NCI-H128 (cell line): ENCODE data around the gene SUGCT.
"Not testable (repeated sequence)": the region's sequence is repeated elsewhere in the genome, so short reads cannot be mapped to it uniquely, and the experiment has no call there.

Experiments
- DNase-seq: peaks from one replicate; lab custom pipeline; 2025; ENCODE audit not compliant: unreplicated experiment; lab: John Stamatoyannopoulos, UW

Gene SUGCT

GRCh38 chr7:40604601-40605438 lies 470.0 kb downstream of the SUGCT start:
- no peak for DNase-seq

DNA sequence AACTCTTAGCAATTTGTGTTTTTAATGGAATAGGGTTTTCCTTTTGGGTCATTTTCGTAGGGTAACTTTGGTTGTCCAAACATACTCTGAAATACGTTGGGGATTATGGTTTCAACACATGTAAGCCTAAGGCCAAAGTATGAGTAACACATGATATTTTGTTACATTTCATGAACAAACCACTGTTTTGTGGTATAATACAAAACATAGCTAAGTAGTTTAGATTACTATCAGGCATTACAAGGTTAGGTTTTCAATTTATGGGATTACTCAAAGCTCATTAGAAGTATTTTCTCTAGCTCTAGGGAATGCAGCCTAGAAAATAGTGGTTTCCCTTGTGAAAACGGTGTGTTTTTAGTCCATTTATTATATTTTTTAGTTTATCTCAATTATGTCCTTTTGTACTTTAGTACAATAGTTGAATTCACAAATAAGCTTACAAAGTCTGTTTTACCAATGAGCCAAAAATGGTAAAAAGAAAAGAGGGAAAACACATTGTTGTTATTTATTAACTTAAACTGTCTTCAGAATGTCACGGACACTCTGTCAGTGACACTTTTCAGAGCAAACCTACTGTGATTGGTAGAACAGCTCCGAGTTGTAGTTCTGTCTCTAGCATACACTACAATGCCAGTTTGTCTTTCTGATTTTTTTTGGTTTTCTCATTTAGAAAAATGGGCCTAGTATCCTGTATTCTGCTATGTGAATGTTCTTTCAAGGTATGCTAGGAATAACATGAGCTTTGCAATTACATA lies 473.7 kb downstream of the SUGCT start:
- no peak for DNase-seq

- no peak for DNase-seq
These were observed 475.7 kb downstream of the SUGCT start for GRCh38 chr7:40610461-40610860.

GRCh38 chr7:40611095-40611871 lies 476.5 kb downstream of the SUGCT start:
- DNase-seq = no peak

- no peak for DNase-seq
These were observed 477.5 kb downstream of the SUGCT start for GRCh38 chr7:40612298-40612697.

DNA sequence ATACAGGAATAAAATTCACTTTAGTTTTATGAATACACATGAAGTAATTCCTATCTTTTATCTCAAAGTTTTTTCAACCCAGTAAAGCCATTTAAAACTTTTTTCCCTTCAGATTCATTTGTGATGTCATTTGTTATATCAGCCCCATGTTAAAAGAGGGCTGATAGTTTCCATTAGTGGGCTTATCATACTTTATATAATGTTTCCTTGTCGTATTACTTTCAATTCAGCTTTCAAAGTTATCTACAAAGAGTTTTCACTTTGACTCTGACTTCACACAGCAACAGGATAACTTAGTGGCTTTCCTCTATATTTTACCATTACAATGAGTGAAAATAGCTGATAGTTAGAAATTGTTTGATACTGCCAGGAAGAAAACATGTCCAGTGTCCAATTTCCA lies 484.8 kb downstream of the SUGCT start:
- DNase-seq = no peak

- DNase-seq = no peak
These were observed 486.8 kb downstream of the SUGCT start for GRCh38 chr7:40621592-40621998.

- no peak for DNase-seq
These were observed 488.2 kb downstream of the SUGCT start for GRCh38 chr7:40622941-40623501.

DNA sequence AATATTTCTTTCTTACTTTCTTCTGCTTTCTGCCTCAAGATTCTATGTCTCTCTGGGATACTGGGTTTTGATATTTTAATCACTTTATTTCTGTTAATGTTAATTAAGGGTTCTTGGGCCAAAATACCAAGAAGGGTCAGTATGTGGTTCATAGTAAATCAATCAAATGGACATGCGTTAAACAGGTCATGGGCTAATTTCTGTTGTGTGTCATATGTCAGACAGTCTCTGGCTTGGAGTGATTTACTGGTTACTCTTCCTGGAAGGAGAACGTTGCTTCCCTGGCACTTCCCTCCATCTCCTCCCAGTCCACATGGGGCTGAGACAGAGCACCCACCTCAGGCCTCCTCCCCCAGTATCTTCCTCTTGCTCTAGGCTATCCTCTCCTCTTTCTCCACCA lies 489.1 kb downstream of the SUGCT start:
- no peak for DNase-seq

DNA sequence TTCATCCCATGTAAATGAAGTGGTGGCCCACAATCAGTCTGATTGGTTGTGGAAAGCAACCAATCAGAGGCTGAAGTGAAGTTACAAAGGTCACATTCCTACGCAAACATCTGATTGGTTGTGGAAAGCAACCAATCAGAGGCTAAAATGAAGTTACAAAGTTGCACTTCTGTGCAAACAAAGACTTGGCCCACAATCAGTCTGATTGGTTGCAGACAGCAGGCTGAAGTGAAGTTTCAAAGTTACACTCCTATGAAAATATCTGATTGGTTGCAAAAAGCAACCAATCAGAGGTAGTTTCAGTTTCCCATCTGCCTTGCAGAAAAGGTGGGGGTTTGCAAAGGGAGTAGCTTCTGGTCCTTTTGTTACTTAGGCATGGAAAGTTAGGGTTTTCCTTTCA lies 492.6 kb downstream of the SUGCT start:
- not testable (repeated sequence) for DNase-seq

GRCh38 chr7:40629891-40630290 lies 495.1 kb downstream of the SUGCT start:
- DNase-seq = no peak

GRCh38 chr7:40634118-40634517 lies 499.3 kb downstream of the SUGCT start:
- DNase-seq = no peak

GRCh38 chr7:40638545-40639320 lies 503.9 kb downstream of the SUGCT start:
- DNase-seq = no peak

- no peak for DNase-seq
These were observed 505.8 kb downstream of the SUGCT start for GRCh38 chr7:40640566-40640965.

- DNase-seq = no peak
These were observed 506.9 kb downstream of the SUGCT start for GRCh38 chr7:40641701-40642100.

DNA sequence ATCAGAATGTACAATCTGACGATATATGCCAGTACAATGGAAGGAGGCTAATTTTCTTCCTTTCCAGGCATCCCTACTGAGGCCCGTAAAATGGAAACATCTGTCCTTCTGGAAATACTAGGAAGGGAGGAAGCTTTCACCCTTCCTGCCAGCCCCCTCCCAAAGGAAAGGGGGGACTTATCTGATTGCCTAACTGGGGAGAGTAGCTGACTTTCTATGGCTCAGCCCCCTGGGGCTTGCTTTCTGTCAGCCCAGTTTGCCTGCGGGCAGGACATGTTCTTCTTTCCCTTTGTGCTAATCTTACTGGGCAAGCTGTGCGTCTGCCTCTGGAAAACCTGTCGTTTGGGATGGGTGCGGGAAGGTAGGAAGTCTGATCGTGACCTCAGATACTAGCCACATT lies 508.9 kb downstream of the SUGCT start:
- DNase-seq = no peak

DNA sequence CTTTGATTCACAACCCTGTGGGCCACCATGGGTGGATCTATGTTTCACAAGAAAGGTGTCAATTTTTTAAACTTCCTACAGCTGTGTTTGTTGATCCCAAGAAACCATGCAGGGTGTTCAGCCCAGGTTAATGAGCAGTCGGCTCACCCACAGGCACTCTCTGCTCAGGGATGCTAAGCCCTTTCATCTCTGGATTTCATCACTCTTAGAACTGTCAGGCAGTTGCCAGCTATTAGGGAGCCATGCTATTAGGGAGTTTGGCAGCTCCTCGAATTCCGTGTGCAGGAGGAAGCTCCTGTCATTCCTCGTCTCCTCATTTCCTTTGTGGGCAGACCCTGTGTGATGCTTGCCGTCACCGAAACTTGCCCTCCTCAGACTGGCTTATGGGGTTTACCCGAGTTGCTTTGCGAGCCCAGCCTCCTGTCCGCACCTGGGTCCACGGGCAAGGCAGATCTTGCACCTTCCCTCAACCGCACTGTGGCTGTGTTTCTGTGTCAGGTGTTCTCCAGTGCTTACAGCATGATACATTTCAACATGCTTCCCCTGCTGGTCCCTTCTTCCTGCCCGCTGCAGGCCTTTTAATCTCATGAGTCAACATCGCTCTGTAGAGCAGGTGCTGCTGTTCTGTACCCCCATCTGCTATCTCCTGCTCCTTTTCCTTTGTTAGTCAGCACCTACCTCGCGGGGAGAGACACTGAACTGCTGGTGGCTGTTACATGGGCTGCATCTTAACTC lies 509.8 kb downstream of the SUGCT start:
- no peak for DNase-seq

DNA sequence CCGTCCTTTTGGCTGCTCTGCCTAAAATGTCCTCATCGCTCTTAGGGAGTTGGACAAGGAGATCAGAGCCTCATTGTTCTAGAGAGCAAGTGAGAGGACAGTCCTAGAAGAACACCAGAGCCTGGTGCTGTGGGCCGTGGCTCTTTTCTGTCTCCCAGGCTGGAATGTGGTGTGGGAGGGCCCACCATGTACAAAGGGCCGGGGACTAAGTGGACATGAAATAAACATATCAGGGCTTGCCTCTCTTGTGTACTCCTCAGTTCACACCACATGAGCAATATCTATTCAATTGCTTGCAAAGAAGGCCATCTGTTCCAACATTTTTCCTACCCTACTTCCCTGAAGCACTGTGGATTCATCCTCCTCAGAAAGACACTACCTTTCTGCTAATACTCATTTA lies 510.4 kb downstream of the SUGCT start:
- DNase-seq = no peak

- DNase-seq = no peak
These were observed 511.9 kb downstream of the SUGCT start for GRCh38 chr7:40646717-40647116.

DNA sequence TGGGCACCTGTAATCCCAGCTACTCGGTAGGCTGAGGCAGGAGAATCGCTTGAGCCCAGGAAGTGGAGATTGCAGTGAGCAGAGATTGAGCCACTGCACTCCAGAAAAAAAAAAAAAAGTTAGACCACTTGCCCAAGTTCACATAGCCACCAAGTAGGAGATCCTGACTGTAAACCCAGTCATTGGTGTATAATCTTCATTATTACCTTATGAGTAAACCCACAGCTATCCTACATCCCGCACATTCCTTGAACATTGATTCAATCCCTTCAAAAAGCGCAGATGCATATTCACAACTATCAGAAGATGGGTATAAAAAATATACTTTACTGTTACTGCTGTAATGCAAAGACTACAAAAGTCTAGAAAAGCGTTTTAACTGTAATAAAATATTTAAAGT lies 512.9 kb downstream of the SUGCT start:
- no peak for DNase-seq
